Stimulated activated CD4-positive, alpha-beta T cell treated with anti-CD3 and anti-CD28 coated beads, Interleukin-2, amount 100 ng/mL, for 48 hours (primary cell): ENCODE results near the gene DBH.

ENCODE experiments used
- DNase-seq, 2 donors: peaks; one replicate each; pipeline ENCODE4 v3.0.0-alpha.2; 2020

Gene DBH

GRCh38 chr9:133703591-133704399 lies 67.6 kb downstream of the DBH start:
- no peak for DNase-seq

DNA sequence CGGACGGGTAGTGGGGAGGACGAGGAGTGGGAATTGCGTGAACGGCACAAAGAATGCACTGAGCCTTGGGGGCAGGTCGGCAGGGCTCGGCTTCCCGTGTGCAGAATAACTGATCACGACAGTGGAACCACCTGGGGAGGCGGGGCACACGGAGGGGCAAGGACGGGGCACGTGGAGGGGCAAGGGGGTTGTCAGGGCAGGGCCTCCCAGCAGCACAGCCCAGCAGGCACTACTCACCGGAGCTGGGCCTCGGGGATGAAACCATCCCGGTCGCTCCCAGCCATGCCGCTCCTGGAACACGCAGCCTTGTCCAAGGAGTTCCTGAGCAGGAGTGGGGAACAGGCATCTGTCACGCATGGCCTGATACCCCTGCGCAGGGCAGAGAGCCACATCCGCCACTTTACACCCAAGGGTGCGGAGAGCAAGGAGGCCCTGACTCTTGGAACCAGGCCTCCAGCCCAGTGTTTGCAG lies 68.6 kb downstream of the DBH start:
- no peak for DNase-seq

GRCh38 chr9:133705576-133705975 lies 69.4 kb downstream of the DBH start:
- DNase-seq = no peak

GRCh38 chr9:133706307-133707050 lies 70.3 kb downstream of the DBH start:
- DNase-seq = no peak

DNA sequence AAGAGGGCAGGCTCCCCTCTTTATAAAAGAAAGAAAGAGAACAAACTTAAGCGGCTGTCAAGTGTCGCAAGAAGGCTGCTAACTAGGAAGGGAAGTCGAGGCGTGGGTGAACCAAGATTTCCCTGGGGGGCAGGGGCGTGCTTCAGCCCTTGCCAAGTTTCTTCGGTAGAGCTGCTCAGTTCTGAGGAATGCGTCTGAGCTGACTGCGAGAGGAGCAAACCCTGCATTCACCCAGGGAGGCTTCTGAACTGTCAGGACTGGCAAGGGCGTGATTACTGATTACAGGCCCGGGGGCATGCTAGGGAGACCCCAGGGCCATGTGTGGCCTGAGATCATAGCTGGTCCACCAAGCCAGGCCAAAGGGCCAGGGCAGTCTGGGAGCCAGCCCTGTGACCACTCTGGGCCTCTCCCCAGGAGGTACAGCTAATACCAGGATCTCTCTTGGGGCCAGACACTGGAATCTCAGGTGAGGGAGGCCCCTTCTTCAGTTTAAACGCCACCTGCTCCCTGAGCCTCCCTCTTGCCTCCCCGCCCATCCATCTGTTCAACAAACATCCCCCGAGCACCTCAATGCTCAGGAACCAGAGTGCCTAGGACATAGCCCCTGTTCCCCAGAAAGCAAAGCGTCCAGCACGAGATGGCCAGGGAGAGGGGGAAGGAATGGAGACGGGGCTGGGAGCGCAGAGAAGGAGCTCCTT lies 71.1 kb downstream of the DBH start:
- DNase-seq = no peak

- DNase-seq = no peak
Measured at GRCh38 chr9:133707763-133708245, 71.6 kb downstream of the DBH start.

DNA sequence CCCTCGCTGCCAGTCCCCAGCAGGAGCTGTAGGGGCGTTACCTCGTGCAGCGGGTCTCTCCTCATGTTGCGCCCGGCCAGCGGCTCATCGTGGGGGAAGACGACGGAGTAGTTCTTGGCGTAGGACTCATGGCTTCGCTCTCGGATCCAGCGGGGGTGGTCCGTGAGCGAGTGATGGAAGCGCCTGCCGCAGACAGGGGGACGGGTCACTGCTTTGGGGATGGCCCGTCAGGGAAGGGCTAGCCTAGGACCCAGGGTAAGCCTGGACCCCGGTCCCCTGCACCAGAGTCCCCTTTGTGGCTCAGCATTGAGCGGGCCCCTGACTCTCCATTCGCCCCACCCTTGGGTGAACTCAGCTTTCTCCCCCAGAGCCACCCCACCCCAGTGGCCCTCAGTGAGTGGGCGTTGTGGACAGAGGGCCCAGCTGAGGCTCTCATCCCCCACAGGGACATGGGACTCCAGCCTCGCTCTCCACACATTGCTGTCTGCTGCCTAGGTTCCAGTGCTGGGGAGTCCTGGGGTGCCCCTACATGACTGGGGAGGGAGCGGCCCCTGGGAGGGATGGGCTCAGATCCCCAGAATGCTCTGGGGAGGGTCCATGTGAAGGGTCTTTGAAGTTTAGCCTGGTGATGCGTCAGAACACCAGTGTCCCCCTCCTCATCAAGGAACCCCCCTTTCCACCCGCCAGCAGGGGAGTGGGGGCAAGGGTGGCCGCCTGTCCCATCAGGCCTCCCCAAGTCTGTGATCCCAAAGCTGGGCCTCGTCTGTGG lies 72.3 kb downstream of the DBH start:
- DNase-seq = no peak
